T-cell (primary cell): ENCODE results near the gene ACSL5. TPM values are rescaled to one million over a fixed set of nuclear protein-coding genes. Genes with fewer than 3 reads are reported as not detected.
"Not testable (repeated sequence)": the region's sequence is repeated elsewhere in the genome, so short reads cannot be mapped to it uniquely, and the experiment has no call there.

Experiments used
- ATAC-seq, 4 experiments: fragments of 200-7000 bp in 3 of 4; fragments of 150-1000 bp in 1 of 4; cut with Tn5 transposase; replicated peaks in 1 of 4; 1 replicate in 3 of 4; 2 replicates in 1 of 4; pipeline ENCODE4 v1.10.0; 2021; ENCODE audit warnings: moderate library complexity in 3 of 4, mild to moderate bottlenecking in 2 of 4, moderate number of reproducible peaks in 1 of 4
- CTCF ChIA-PET, 2 donors: fragments of 300-600 bp; sonication (Branson Sonifier 250); formaldehyde crosslinking; loops; one replicate each; lab custom pipeline; 2022; ENCODE audit warnings: antibody characterized with exemption in 2 of 2; lab: Charles Lee
- POLR2A ChIA-PET, 2 donors: fragments of 300-600 bp; sonication (Branson Sonifier 250); formaldehyde crosslinking; loops; one replicate each; lab custom pipeline; 2022; ENCODE audit warnings: antibody characterized with exemption in 2 of 2; lab: Charles Lee
- DNase-seq, 35 experiments: peaks; one replicate each; pipeline versions ENCODE4 v3.0.0 to v3.0.0-alpha.2; 2013 to 2023
- H3K27ac ChIP-seq: one replicate; pipeline ENCODE4 v1.5.1; 2013; ENCODE audit warnings: low read length
- H3K27me3 ChIP-seq, 2 experiments: replicated peaks in 1 of 2; 1 replicate in 1 of 2; 2 replicates in 1 of 2; pipeline versions ENCODE4 v1.6.1 to v1.7.0; 2013; ENCODE audit warnings: low read length in 1 of 2, mixed read lengths in 1 of 2; ENCODE audit not compliant: control insufficient read depth in 2 of 2, insufficient read depth in 2 of 2; ENCODE audit errors: extremely low read depth in 1 of 2
- H3K36me3 ChIP-seq, 2 donors: 1 replicate in 1 of 2; 2 replicates in 1 of 2; pipeline versions ENCODE4 v1.6.1 to v1.7.0; 2013; ENCODE audit warnings: low read length in 1 of 2; ENCODE audit not compliant: control insufficient read depth in 2 of 2, insufficient read depth in 1 of 2; ENCODE audit errors: extremely low read depth in 1 of 2
- H3K4me1 ChIP-seq, 2 experiments: 1 replicate in 1 of 2; 2 replicates in 1 of 2; pipeline versions ENCODE4 v1.6.1 to v1.7.0; 2013; ENCODE audit warnings: low read length in 2 of 2, mixed read lengths in 1 of 2; ENCODE audit not compliant: insufficient read depth in 2 of 2, control insufficient read depth in 1 of 2; ENCODE audit errors: extremely low read depth in 1 of 2
- H3K4me3 ChIP-seq, 2 donors: 1 replicate in 1 of 2; 2 replicates in 1 of 2; pipeline versions ENCODE4 v1.5.1 to v1.7.0; 2013; ENCODE audit warnings: mild to moderate bottlenecking in 2 of 2, low read length in 1 of 2, moderate library complexity in 1 of 2; ENCODE audit not compliant: control insufficient read depth in 1 of 2; ENCODE audit errors: extremely low read depth in 1 of 2
- H3K9me3 ChIP-seq: 2 replicates; pipeline ENCODE4 v1.7.0; 2013
- H3K27ac Mint-ChIP-seq, 2 donors: one replicate each; pipeline ENCODE4 v1.8.0; 2020 to 2021; ENCODE audit warnings: mild to moderate bottlenecking in 2 of 2, mixed read lengths in 2 of 2
- H3K27me3 Mint-ChIP-seq, 2 donors: one replicate each; pipeline ENCODE4 v1.8.0; 2021 to 2022; ENCODE audit warnings: mixed read lengths in 2 of 2
- H3K36me3 Mint-ChIP-seq: one replicate; pipeline ENCODE4 v1.8.0; 2021; ENCODE audit warnings: mixed read lengths
- H3K4me1 Mint-ChIP-seq, 3 donors: one replicate each; pipeline ENCODE4 v1.8.0; 2020 to 2022; ENCODE audit warnings: mixed read lengths in 3 of 3, mild to moderate bottlenecking in 1 of 3
- H3K4me3 Mint-ChIP-seq, 3 donors: one replicate each; pipeline ENCODE4 v1.8.0; 2020 to 2022; ENCODE audit warnings: mild to moderate bottlenecking in 3 of 3, mixed read lengths in 3 of 3, moderate library complexity in 3 of 3
- H3K9me3 Mint-ChIP-seq, 3 donors: one replicate each; pipeline ENCODE4 v1.8.0; 2020 to 2022; ENCODE audit warnings: mixed read lengths in 3 of 3
- whole genome bisulfite sequencing: methylation state at CpG from one replicate; pipeline ENCODE4 v1.1.5; 2013; ENCODE audit warnings: missing lambda C conversion rate; ENCODE audit not compliant: insufficient coverage; 5-methylcytosine and 5-hydroxymethylcytosine counted together
- total RNA-seq, 35 experiments: library from RNA in 6 of 35; stranded (reverse) in 6 of 35; fragments of 120-200 nt in 1 of 35; gene quantifications; one replicate each; pipeline versions ENCODE4 v1.2.1 to v1.2.4 and lab custom pipeline; 2013 to 2026

ACSL5 gene
- total RNA-seq, 5 donors from 2014 or later (not counting 1 experiment from before 2014, with no cell fraction given) = 36.0 to 48.9 (median 39.9) TPM

DNA sequence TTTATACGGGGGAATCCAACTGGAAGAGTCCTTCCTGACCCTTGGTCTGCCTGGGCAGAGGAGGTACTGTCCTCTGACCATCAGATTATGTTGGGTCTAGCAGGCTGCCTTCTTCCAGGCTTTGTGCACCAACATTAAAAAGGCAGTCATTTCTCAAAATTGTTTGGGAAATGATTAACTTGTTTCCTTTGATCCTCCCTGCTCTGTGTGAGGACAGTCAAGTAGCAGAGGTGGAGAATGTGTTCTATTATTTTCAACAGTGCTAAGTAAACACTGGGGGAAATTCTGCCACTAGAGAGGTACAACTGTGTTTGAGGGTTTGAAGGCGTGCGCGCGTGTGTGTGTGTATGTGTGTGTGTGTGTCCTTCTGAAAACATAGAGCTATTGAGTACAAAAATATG, 20.6 kb downstream of the ACSL5 start:
- H3K4me3 Mint-ChIP-seq = no peak overlapping the region
- peak overlapping the region in 1 of 2 donors; percentile 64 for H3K27ac Mint-ChIP-seq
- H3K27me3 ChIP-seq = no peaks in the 10 kb centered on the region
- ChIA-PET CTCF (no interaction called here), POLR2A (no interaction called here)
- no peaks in the 10 kb centered on the region for H3K9me3 Mint-ChIP-seq
- no peaks in the 10 kb centered on the region for H3K9me3 ChIP-seq
- ATAC-seq (no peak), DNase-seq (no peak)
- H3K27me3 Mint-ChIP-seq = no peaks in the 10 kb centered on the region
- peaks cover 3 to 43% of the 10 kb centered on the region in 2 donors for H3K36me3 ChIP-seq
- 100% methylated on average over 1 of the region's 5 CpGs for WGBS
- peaks cover 21 to 32% (median 23%) of the 10 kb centered on the region in 3 donors for H3K4me1 Mint-ChIP-seq
- no peak overlapping the region for H3K27ac ChIP-seq
- peaks cover 0 to 7% of the 10 kb centered on the region in 2 experiments for H3K4me1 ChIP-seq
- H3K36me3 Mint-ChIP-seq = peaks cover 22% of the 10 kb centered on the region
- H3K4me3 ChIP-seq = no peak overlapping the region

DNA sequence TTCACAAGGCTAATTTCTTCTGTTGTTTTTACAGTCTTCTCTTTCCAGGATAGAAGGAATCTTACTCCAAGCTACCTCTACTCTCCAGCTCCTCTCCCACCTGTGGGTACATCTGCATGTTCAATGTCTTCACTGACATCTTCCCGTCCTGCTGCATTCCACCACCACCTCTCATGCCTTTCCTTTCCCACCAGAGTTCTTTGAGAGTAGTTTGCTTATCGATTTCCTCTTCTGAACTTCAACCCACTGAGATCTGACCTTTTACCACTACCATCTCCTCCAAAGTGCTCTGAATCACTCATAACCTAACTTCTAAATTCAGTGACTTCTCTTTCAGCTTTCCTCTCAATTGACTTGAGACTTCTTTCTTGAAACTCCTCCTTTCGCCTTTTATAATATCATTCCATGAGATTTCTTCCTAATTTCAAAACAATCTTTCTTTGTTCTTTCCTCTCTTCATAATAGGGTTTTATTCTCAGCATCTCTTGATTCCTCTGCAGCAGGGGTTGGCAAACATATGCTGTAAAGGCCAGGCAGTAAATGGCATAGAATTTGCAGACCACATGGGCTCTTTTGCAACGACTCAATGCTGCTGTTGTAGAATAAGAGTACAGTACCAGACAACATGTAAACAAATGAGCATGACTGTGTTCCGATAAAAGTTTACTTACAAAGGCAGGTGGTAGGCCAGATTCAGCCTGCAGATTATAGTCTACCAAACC, 22.1 kb downstream of the ACSL5 start:
- H3K27me3 ChIP-seq = no peaks in the 10 kb centered on the region
- Mint-ChIP-seq H3K9me3 (no peaks in the 10 kb centered on the region), H3K27me3 (no peaks in the 10 kb centered on the region), H3K36me3 (peaks cover 28% of the 10 kb centered on the region), H3K27ac (no peak overlapping the region), H3K4me1 (peaks cover 11 to 20% (median 15%) of the 10 kb centered on the region in 3 donors), H3K4me3 (no peak overlapping the region)
- ATAC-seq = no peak
- H3K27ac ChIP-seq = no peak overlapping the region
- H3K36me3 ChIP-seq = peaks cover 3 to 55% of the 10 kb centered on the region in 2 donors
- DNase-seq = no peak
- ChIA-PET POLR2A (no interaction called here), CTCF (no interaction called here)
- H3K9me3 ChIP-seq = no peaks in the 10 kb centered on the region
- H3K4me3 ChIP-seq = no peak overlapping the region
- peaks cover 0 to 2% of the 10 kb centered on the region in 2 experiments for H3K4me1 ChIP-seq
- 95% methylated on average over 5 of the region's 5 CpGs for WGBS

DNA sequence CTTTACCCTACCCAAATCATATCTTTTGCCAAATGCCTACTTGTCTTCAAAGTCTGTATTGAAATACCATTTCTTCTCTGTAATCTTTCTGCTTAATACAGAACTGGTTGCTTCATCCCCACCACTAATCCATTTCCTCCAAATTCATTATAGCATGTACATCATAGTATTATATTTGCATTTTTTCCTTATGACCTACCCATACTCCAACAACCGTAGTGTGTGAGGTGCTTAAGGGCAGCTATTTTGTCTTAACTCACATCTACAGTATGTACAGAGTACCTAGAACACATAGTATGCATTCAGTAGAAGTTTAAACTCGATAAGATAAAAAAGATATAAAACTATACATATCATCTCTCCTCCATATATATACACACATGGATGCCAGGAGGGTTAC, 23.7 kb downstream of the ACSL5 start:
- no CpG with 5 or more reads among the region's 2 CpGs for WGBS
- H3K4me1 Mint-ChIP-seq = peaks cover 5 to 13% (median 12%) of the 10 kb centered on the region in 3 donors
- POLR2A ChIA-PET = no interaction called here
- Histone ChIP-seq H3K4me3 (no peak overlapping the region), H3K27ac (no peak overlapping the region), H3K4me1 (peaks cover 0 to 2% of the 10 kb centered on the region in 2 experiments), H3K27me3 (no peaks in the 10 kb centered on the region), H3K36me3 (peaks cover 3 to 66% of the 10 kb centered on the region in 2 donors), H3K9me3 (no peaks in the 10 kb centered on the region)
- no peaks in the 10 kb centered on the region for H3K27me3 Mint-ChIP-seq
- H3K4me3 Mint-ChIP-seq = no peak overlapping the region
- no peak for DNase-seq
- CTCF ChIA-PET = interaction anchor here in 1 of 2 donors (0.7 kb wide), 1 partner anchor 75 kb away, joined by 3 read pairs; no protein-coding TSS in a partner anchor
- no peak for ATAC-seq
- H3K27ac Mint-ChIP-seq = no peak overlapping the region
- H3K36me3 Mint-ChIP-seq = peaks cover 27% of the 10 kb centered on the region
- H3K9me3 Mint-ChIP-seq = no peaks in the 10 kb centered on the region

DNA sequence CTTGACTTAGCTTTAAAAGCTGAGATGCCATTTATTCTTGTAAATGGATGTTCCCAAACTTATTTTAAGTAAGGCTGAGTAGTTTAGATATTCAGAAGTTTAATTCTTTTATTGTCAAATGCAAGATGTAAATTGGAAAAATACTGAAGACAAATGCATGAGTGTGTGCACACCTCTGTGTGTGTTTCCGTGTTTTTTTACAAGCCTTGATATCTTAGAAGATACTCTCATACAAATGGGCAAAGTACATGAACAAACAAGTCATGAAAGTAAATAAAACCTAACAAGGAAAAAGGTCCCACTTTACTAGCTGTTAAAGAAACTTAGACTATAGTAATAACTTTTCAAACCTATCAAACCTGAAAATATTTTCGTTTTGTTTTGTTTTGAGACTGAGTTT, 29.0 kb downstream of the ACSL5 start:
- Mint-ChIP-seq H3K9me3 (no peaks in the 10 kb centered on the region), H3K4me1 (no peaks in the 10 kb centered on the region), H3K36me3 (peaks cover 60% of the 10 kb centered on the region), H3K4me3 (no peak overlapping the region), H3K27ac (no peak overlapping the region), H3K27me3 (no peaks in the 10 kb centered on the region)
- H3K27ac ChIP-seq = no peak overlapping the region
- peaks cover 0 to 82% of the 10 kb centered on the region in 2 donors for H3K36me3 ChIP-seq
- no CpG with 5 or more reads among the region's 2 CpGs for WGBS
- no peaks in the 10 kb centered on the region for H3K4me1 ChIP-seq
- H3K9me3 ChIP-seq = no peaks in the 10 kb centered on the region
- ChIA-PET CTCF (no interaction called here), POLR2A (no interaction called here)
- no peak for ATAC-seq
- no peak overlapping the region for H3K4me3 ChIP-seq
- DNase-seq = no peak
- H3K27me3 ChIP-seq = no peaks in the 10 kb centered on the region

DNA sequence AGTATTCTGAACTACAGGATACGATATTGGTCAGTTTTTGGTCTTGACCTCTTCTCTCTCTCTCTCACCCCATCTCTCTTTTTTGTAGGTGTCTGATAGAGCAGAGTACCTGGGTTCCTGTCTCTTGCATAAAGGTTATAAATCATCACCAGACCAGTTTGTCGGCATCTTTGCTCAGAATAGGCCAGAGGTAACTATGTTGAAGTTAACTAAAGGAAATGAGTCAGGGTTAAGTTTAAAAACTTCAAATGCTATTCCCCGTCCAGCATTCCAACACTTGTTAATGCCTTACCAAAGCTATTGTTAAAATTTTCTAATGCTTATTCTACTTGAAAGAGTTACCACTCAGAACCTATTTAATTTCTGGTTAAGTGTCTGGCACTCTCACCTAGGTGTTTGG, 30.7 kb downstream of the ACSL5 start:
- CTCF ChIA-PET = no interaction called here
- POLR2A ChIA-PET = no interaction called here
- no peak overlapping the region for H3K27ac Mint-ChIP-seq

DNA sequence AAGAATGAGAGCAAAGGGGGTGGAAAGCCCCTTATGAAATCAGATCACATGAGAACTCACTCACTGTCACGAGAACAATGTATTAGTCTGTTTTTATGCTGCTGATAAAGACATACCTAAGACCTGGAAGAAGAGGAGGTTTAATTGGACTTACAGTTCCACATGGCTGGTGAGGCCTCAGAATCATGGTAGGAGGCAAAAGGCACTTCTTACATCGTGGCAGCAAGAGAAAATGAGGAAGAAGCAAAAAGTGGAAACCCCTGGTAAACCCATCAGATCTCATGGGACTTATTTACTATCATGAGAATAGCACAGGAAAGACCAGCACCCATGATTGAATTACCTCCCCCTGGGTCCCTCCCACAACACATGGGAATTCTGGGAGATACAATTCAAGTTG, 32.9 kb downstream of the ACSL5 start:
- H3K4me1 ChIP-seq, H3K27ac Mint-ChIP-seq, H3K27me3 Mint-ChIP-seq, DNase-seq, H3K9me3 Mint-ChIP-seq, ATAC-seq, H3K4me3 Mint-ChIP-seq, H3K9me3 ChIP-seq, POLR2A ChIA-PET, H3K27me3 ChIP-seq, CTCF ChIA-PET, H3K27ac ChIP-seq, H3K4me1 Mint-ChIP-seq, H3K4me3 ChIP-seq: not testable (repeated sequence)
- 100% methylated on average over 1 of the region's 2 CpGs for WGBS
- peaks cover 0 to 92% of the 10 kb centered on the region in 2 donors for H3K36me3 ChIP-seq
- peaks cover 74% of the 10 kb centered on the region for H3K36me3 Mint-ChIP-seq

More for the DNA sequence above, 30.7 kb downstream of the ACSL5 start:
- no peak overlapping the region for H3K4me3 ChIP-seq
- Mint-ChIP-seq H3K4me1 (no peaks in the 10 kb centered on the region), H3K9me3 (no peaks in the 10 kb centered on the region), H3K4me3 (no peak overlapping the region), H3K27me3 (no peaks in the 10 kb centered on the region), H3K36me3 (peaks cover 63% of the 10 kb centered on the region)
- ATAC-seq (no peak), DNase-seq (no peak)
- no peak overlapping the region for H3K27ac ChIP-seq
- no peaks in the 10 kb centered on the region for H3K9me3 ChIP-seq
- H3K36me3 ChIP-seq = peaks cover 0 to 87% of the 10 kb centered on the region in 2 donors
- H3K27me3 ChIP-seq = no peaks in the 10 kb centered on the region
- no peaks in the 10 kb centered on the region for H3K4me1 ChIP-seq
- no CpG with 5 or more reads among the region's 3 CpGs for WGBS
